GM19023 (cell line): Measurements from ENCODE around the gene PANK4.

Experiments
- ATAC-seq: cut with Tn5 transposase; IDR thresholded peaks from one replicate; pipeline ENCODE4 v1.9.1; 2021; ENCODE audit warnings: mild to moderate bottlenecking, moderate library complexity; ENCODE audit not compliant: unreplicated experiment

Gene PANK4

DNA sequence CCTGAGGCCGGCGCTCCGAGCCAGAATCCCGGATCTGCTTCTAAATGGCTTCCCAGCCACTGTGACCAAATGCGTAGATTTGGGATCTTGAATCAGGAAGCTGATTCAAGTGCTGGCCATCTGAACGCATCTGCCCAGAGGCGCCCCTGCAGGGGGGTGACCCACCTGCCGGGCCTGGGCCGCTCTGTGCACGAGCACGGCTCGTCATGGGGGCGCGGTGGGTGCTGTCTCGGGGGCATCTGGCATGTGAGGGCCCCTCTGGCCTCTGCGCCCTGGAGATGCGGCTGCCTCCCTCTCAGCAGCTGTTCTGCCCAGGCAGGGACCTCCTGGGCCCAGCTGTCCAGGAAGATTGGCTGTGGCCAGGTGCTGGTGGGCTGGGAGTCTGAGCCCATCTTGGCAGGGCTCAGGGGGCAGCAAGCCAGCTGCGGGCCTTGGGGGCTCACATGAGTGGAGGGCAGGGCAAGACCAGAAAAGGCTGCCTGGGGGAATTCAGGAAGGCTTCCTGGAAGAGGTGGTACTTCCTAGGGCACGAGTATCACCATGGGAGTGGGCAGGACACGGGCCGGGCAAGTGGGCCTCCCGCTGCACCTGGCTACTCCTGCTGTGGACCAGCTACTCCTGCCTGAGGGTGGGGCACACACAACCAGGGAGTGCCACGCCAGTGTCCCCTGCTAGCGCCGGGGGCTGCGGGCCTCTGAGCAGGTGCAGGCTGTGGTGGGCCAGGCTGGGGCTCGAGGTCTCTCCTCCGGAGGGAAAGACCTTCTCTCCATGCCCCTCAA lies 25.2 kb downstream of the PANK4 start:
- ATAC-seq = no peak

- no peak for ATAC-seq
Observed at GRCh38 chr1:2499986-2500596, 26.3 kb downstream of the PANK4 start.

GRCh38 chr1:2499260-2499659 lies 27.1 kb downstream of the PANK4 start:
- no peak for ATAC-seq

DNA sequence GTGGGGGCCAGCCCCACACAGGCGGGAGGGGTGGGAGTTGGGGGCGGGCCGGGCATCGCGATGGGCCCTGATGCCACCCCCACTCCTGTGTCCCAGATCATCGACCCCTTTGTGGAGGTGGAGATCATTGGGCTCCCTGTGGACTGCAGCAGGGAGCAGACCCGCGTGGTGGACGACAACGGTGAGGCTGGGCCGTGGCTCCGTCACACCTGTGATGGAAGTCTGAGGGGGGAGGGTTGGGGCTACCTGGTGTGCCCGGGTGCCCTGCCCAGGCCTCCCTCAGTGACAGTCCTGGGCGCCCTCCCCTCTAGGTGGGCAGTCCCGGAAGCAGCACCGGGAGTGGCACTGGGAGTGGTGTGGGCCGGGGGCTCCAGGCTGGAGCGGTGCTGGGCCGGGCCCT lies 27.7 kb downstream of the PANK4 start:
- no peak for ATAC-seq

- no peak for ATAC-seq
Observed at GRCh38 chr1:2497891-2498290, 28.5 kb downstream of the PANK4 start.

GRCh38 chr1:2496746-2497145 lies 29.6 kb downstream of the PANK4 start:
- no peak for ATAC-seq

DNA sequence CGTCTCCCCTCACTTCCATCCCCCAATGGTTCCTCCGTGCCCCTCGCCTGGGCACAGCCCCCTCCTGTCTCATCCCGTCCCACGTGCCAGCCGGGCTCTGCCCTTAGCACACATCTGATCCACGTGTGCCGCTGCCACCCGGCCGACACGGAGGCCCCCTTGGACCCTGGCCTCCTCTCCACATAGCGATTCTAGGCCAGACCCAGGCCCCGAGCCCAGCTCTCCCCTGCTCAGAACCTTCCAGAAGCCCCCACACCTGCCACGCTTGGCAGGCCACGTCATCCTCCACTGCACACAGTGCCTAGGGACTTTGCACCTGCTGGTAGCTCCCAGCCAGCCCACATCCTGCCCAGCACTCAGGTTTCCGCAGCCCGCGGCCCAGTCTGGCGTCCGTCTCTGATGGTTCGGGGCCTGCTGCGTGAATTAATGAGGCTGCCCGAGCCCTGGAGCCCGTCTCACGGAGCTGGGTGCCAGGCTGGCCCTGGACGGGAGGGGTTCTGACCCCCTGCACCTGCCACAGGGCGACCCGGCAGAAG lies 30.2 kb downstream of the PANK4 start:
- ATAC-seq = no peak

GRCh38 chr1:2495546-2495945 lies 30.9 kb downstream of the PANK4 start:
- no peak for ATAC-seq

GRCh38 chr1:2495026-2495425 lies 31.4 kb downstream of the PANK4 start:
- no peak for ATAC-seq

DNA sequence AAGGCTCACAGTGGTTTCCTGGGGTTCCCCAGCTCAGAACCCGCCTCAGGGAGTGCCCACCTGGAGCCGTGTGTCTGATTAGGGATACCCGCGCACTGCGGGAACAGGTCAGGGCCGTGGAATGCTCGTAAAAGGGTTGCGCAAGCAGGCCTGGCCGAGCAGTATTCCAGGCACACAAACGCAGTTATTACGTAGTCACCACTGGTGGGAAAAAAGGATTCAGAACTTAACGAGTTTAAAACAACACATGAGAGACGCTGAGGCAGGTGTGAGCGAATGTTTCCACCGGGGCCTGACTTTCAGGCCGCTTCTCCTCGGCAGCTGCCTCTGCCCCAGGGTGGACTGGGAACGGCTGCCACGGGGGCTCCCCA lies 32.1 kb downstream of the PANK4 start:
- ATAC-seq = no peak

- no peak for ATAC-seq
Observed at GRCh38 chr1:2493691-2494322, 32.6 kb downstream of the PANK4 start.

DNA sequence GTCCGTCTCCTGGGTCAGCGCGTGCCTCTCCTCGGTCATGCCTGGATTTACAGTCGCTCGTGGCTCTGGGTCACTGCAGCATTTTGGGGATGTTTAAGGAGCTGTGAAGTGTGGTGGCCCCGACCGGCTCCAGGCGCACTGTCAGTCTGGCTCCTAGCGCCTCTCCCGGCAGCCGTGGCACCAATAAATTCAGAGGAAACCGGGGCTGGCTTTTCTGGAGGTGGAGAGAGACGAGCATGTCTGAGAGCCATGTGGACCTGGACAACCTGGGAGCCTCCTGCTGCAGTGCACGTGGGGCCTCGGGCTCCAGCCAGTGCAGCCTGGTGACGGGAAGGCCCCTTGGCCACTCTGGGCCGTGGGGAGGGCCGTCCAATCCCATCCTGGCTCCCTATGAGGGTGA lies 33.2 kb downstream of the PANK4 start:
- no peak for ATAC-seq

GRCh38 chr1:2492091-2492490 lies 34.3 kb downstream of the PANK4 start:
- ATAC-seq = no peak

- ATAC-seq = no peak
Observed at GRCh38 chr1:2489615-2490014, 36.8 kb downstream of the PANK4 start.

GRCh38 chr1:2488688-2489087 lies 37.7 kb downstream of the PANK4 start:
- no peak for ATAC-seq

DNA sequence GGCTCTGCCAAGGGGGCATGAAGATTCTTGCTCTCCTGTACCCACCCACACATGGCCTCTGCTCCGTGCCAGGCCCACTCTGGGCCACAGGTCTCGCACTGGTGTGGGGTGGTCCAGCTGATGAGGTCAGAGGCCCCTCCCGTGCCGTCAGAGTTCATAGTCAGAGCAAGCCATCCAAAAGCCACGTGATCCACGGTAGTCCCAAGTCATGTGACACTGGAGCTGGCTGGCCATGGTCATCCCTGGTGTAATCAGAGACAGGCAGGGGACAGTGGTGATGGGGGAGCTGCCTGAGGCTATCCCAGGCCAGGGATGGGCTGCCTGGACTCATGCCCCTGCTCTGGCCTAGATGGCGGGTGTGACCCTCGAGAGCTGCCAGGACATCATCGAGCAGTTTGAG lies 39.8 kb downstream of the PANK4 start:
- ATAC-seq = no peak

DNA sequence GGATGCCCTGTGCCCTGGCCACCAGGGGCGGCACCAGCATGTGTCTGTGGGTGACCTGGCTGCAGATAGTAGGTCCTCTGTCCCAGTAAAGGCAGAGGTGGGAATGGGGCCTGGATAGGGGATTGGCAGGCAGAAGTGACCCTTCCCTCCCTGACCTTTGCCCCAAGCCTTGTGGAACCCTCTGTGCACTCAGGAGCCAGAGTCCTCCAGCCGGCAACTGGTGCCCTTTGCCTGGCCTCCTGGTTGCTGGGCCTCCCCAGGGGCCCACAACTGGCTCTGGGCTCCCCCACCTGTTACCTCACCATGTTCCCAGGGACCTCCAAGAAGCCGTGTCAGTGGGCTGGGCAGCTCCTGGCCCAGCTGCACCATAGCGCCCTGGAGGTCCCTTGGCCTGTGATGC lies 40.4 kb downstream of the PANK4 start:
- no peak for ATAC-seq

GRCh38 chr1:2483970-2484369 lies 42.4 kb downstream of the PANK4 start:
- no peak for ATAC-seq

DNA sequence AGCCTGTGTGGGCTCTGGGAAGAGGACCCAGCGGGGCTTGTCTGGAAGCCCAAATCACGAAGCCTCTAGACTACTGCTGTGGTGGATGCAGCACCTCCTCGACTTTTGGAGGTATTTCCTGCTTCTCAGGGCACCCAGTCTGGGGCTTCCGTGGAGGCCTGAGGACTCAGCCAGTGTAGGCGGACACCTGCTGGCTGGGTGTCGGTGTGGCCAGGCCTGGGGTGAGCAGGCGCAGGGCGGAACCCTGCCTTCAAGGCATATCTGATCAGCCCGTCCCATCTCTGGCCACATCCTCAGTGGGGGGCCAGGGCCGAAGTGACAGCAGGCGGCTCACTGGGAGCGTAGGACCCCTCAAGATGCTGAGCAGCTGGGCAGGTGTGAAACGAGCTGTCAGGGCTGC lies 43.4 kb downstream of the PANK4 start:
- no peak for ATAC-seq

GRCh38 chr1:2482588-2482987 lies 43.8 kb downstream of the PANK4 start:
- ATAC-seq = no peak

DNA sequence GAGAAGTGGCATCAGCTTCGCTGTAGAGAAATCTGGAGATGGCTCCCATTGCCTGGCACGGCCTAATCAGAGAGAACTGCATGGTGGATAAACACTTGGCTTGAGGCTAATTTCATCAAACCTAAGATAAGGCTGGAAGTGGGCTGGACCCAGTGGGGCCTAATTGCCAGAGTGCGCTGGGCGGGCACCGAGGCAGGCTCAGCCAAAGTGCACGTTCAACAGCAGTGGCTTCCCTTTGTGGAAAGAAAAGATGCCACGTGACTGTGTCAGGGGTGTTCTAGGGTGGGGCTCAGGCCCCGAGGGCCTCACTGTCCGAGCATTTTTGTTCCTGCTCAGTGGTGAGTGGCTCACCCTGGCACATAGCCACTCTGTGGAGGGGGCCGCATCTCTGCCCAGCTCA lies 44.5 kb downstream of the PANK4 start:
- ATAC-seq = no peak

DNA sequence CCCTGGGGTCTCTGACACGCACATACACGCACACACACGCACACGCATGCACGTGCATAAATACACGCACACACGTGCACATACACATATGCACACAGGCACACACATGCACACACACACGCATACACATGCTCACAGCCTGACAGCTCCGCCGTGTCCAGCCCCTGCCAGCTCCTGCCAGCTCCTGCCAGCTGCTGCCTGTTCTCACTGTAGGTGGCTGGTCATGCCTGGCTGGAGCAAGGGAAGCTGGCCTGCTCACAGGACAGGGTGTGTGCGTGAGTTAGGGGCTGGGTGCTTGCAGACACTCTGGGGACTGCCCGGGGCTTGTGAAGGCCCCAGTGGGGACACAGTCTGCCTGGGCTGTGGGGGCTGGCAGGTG lies 45.4 kb downstream of the PANK4 start:
- ATAC-seq = no peak
